ENCODE measurements around the gene FEM1C.
A peak's percentile ranks its signal among the peaks of the same experiment; 100 is the strongest.

FEM1C gene, protein sequence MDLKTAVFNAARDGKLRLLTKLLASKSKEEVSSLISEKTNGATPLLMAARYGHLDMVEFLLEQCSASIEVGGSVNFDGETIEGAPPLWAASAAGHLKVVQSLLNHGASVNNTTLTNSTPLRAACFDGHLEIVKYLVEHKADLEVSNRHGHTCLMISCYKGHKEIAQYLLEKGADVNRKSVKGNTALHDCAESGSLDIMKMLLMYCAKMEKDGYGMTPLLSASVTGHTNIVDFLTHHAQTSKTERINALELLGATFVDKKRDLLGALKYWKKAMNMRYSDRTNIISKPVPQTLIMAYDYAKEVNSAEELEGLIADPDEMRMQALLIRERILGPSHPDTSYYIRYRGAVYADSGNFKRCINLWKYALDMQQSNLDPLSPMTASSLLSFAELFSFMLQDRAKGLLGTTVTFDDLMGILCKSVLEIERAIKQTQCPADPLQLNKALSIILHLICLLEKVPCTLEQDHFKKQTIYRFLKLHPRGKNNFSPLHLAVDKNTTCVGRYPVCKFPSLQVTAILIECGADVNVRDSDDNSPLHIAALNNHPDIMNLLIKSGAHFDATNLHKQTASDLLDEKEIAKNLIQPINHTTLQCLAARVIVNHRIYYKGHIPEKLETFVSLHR

DNA sequence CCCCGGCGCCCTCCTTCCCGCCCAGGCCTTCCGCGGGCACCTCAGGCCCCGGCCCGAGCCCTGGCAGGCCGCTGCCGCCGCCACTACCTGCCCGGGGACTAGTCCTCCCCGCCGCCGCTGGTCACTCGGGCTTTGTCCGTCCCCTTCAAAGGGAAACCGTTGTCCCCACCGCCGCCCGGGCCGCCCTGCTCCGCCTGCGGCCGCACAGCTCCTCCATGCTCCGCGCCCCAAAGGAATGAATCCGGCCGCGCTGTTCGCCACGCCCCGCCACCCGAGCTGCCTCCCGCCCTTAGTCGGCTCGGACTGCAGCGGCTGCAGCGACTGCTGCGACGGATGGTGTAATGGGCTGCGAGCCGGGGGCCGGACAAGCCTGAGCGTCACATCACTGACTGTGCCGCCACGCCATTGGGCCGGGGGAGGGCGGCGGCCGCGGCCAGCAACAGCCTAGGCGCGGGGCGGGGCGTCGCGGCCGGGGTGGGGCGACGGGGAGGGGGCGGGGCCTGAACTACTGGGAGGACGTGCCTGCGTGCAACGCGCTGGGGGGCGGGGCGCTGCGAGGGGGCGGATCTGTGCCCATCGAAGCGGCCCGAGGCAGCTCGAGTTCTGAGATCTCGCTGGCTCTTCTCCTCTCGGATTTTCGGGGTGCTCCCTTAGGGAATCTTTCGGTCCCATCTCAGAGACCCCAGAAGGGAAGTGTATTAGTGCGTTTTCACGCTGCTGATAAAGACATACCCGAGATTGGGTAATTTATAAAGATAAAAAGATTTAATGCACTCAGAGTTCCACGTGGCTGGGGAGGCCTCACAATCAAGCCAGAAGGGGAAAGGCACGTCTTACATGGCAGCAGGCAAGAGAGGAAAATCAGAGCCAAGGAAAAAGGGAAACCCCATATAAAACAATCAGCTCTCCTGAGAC is at the start of gene FEM1C:
Gene FEM1C, minus strand, starts transcription at position 340 of the 915 bp plus-strand sequence. CDS start 1,282 bp downstream, outside the sequence.
- peak; percentile 94 to 100 for DNase-seq (ENCODE audit: low read depth in 2 of 2)

DNA sequence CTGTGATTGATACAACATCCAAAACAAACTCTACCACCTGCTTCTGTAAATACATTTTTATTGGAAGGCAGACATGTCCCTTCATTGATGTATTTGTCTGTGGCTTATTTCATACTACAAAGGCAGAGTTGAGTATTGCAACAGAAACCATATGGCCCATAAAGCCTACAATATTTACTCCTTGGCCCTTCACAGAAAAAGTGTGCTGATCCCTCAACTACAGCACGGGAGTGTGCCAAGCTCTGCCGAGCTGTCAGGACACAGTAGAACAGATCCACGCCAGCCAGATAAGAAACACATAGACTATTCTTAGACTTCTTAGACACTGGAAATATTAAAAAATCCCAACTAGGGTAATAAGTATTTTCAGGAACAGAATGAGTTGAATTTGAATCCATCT is 44.5 kb upstream of the FEM1C start:
- no peak for DNase-seq (ENCODE audit: low read depth in 2 of 2)

DNA sequence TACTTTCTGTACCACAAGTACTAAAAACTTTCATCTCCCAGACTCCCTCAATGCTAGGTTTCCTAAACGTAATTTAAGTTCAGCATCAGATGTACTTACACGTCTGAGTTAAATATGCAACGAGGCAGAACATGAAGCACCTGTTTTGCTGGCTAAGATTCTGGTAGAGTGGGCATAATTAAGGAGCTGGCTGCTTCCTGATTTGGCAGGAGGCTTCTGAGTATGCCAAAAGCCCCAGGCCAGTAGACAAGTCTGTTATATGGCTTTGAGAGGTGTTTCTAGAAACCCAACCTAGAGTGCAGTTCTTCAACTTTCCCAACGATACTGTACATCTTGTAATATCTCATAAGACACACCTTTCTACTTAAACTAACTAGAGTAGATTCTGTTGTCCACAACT is 44.1 kb upstream of the FEM1C start:
- DNase-seq (ENCODE audit: low read depth in 2 of 2): no peak

DNA sequence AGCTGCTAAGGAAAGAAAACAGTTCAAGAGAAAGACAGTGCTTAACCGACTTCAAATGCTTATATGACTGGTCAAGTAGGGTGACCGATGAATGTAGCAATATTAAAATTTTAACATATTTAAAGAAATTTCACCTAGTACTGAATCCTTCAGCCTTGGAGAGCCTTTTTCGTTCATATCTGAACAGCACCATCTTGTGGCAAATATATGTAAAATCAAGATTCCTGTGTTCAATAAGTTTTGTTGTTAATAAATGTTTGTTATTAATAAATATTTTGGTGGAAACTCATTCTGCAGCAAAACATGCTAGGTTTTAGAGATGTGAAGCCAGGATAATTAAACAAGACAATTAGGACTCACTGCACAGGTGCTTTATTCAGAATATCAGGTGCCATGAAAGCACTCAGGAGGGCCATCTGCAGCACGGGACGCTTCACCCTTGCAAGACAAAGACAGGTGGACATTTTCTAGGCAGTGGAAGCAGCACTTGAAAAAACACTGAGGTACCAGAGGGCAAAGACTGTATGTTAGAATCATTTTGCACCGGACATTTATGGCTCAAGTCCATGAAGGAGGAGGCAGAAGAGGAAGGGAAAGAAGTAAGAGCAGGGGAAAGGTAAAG is 42.1 kb upstream of the FEM1C start:
- DNase-seq (ENCODE audit: low read depth in 2 of 2): no peak

DNA sequence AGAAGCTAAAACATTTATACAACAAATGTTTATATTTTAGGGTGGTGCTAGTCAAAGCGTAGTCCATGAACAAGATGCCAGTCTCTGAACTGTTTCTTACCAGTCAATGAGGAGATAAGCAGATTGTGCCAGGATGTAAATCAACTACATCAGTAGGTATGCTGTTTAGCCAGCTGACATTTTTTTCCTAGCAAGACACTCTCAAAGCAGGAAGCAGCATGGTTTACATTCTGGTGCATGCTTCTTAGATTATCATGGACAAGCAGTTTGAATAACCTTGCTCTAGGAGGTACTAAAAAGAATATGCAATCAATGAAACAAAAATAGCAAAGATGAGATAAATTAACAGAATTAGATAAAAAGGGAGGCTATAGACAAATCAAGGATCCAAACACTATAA is 40.7 kb upstream of the FEM1C start:
- DNase-seq (ENCODE audit: low read depth in 2 of 2): no peak

DNA sequence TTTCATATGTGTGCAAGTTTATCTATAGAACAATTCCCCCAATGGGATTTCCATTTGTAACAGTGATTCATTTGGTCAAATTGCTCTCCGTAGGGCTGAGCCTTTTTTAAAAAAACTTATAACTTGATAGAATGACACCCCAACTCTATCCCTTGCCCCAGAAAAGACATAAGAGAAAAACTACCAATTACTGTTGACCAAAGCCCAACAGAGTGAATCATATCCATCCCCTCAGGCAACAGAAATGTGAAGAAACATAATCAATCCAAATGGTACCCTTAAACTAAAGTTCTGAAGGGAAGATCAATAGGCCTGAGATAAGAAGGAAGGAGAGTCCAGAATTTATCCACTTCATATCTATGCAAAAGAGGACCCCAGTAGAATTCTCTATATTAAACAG is 39.9 kb upstream of the FEM1C start:
- no peak for DNase-seq (ENCODE audit: low read depth in 2 of 2)

DNA sequence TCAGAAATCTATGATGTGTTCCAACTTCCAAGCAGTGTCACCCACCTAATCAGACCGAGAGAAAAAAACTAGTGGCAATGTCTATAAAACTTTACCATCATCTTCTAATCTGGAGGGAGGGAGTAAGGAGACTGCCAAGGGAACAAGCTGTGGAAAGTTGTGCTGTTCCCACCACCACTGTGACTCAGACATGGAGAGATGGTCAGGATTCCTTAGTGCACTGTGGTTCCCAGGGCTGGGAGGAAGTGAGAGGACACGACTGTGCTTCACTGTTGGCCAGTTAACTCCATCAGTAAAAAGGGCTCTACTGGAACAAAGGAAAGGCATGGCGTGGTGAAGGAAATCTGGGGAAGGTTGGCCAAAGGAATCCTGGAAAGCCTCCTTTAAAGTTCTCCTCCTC is 38.9 kb upstream of the FEM1C start:
- no peak for DNase-seq (ENCODE audit: low read depth in 2 of 2)

DNA sequence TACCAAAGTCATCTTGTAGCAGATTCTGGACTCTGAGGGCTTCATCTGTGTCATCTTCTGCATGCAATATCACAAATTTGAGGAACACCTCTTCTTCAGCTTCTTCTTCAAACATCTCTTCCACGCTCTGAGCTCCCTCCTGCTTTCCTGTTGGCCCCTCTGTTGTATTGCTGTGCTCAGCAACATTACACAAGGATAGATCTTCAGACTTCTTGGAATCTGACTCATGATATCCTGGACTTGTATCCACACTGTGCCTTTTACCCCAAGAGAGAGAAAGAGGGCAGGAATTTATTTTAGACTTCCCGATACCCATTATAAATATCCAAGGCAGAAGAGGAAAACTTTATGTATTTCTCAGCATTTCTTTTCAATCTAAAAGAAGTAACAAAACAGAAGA is 36.4 kb upstream of the FEM1C start:
- DNase-seq (ENCODE audit: low read depth in 2 of 2): no peak

DNA sequence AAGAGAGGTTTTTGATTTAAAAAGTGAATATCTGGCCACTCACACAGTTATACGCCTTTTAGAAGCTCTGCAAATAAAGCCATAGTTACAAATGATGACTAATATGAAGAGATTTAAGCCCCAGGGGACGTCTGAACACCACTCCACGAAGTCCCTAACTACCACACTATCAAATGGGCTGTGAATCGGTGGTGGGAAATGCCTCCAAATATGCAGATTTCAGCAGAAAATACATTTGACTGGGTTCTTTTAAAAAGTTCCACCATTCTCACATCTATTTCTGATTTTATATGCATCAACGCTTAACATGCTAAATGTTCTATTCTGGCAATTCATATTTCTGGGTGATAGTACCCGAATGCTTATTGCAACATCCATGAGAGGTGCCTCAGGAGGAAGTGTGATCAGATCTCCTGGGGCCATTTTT is 35.2 kb upstream of the FEM1C start:
- no peak for DNase-seq (ENCODE audit: low read depth in 2 of 2)

DNA sequence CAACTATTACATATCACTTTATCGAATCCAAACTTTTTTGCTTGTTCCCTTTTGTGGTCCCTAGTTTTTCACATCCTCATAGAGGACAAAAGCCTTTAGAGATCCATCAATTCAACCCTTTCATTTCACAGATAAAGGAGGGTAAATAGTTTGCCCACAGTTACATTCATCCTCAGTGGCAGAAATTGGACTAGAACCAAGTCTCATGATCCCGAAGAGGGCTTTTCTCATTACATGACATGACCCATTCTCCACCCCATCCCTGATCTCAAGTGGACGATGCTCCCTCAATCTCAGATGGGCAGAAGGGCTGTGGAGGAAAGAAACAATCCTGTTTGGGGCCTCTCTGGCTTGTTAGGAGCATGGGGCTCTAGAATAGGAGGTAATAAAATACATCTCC is 34.6 kb upstream of the FEM1C start:
- no peak for DNase-seq (ENCODE audit: low read depth in 2 of 2)

DNA sequence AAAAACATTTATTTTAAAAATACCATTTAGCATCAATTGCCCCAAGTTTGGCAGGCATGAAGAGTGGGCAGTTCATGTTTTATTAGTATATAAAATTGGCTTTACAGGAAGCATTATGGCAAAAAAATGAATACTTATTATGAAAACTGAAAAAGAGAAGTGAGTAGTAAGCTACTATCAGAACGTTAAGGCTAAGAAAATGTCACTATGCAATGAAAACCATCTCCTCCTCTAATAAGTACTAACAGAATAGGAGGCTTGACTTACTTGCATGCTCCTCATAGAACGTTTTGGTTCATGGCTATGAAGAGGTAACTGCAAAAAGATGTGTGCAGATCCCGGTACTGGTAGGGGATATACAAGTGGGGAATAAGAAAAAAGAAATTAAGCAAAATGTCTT is 34.1 kb upstream of the FEM1C start:
- no peak for DNase-seq (ENCODE audit: low read depth in 2 of 2)

DNA sequence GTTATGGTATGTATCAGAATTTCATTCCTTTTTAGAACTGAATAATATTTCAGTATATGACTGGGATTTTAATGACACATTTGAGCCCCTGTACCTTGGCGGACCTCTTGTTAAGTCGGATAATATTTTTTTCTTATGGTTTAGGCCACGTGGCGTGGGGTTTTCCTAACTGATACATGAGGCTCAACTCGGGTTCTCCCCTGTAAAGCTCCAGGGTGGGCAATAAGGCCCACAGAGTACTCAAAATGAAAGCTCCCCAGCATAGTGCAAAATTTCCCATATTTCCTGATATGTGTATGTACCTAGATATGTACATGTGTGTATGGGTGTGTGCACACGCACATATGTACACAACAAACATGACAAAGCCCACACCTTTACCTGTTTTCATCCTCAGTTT is 33.2 kb upstream of the FEM1C start:
- DNase-seq (ENCODE audit: low read depth in 2 of 2): no peak

DNA sequence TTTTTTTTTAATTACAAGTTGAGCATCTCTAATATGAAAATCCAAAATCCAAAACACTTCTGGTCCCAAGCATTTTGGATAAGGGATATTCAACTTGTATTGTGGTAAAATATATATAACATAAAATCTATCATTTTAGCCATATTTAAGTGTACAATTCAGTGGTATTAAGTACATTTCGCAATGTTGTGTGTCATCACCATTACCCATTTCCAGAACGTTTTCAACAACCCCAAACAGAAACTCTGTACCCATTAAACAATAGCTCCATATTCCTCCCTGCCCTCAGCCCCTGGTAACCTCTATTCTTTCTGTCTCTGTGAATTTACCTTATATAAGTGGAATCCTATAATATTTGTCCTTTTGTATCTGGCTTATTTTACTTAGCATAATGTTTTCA is 32.8 kb upstream of the FEM1C start:
- DNase-seq (ENCODE audit: low read depth in 2 of 2): no peak

DNA sequence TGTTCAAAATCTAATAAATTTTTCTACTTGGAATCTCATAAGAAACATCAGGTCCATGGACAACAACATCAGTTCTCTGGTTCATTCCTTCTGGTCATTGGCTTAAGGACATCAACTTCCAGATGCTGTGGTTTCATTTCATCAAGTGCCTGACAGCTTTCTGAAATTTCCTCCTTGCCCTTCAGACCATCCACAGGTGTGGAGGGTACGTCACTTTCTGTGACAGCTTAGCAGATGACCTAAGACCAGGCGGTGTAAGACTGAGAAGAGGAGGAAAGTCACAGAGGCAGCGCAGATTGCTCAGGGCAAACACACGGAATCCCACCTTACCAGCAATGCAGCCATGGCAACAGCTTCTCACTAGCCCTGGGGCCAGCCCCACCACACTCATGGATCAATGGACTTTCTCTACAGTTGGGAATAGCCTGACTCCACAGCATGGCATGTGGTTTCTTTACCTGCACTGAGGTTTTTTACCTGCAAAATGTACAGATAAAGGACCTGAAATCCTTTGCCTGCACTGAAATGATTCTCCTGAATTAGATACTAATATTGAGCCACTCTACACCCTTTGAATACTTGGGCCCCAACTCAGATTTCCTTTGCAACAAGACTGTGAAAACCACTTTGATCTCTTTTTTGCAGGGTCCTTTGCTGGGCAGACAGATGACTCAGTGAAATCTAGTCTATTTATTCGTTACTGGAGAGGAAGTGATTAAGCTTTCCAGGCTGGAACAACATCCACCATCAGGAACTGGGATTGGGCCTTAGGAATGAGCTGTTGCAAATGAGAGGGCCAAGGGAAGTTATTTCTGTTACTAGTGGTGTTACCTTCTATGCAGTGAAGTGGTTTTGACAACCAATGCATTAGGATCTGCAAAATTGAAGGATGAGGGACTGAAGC is 30.8 kb upstream of the FEM1C start:
- no peak for DNase-seq (ENCODE audit: low read depth in 2 of 2)

DNA sequence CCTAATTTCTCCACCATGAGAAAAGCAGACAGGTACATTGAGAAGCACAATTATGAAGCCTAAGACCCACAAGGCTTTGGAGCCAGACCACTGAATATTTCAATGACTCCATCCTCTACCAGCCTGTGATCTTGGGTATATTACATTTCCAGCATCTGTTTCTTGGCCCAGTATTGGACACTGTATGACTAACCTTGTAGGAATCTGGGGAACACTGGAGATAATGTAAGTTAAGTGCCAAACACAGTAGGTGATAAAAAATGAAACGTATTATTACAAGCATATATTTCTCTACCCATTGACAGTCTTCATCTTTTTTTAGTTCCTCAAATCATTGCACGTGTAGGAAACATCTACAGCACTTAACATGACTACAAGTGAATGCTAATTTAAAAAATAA is 28.6 kb upstream of the FEM1C start:
- no peak for DNase-seq (ENCODE audit: low read depth in 2 of 2)

DNA sequence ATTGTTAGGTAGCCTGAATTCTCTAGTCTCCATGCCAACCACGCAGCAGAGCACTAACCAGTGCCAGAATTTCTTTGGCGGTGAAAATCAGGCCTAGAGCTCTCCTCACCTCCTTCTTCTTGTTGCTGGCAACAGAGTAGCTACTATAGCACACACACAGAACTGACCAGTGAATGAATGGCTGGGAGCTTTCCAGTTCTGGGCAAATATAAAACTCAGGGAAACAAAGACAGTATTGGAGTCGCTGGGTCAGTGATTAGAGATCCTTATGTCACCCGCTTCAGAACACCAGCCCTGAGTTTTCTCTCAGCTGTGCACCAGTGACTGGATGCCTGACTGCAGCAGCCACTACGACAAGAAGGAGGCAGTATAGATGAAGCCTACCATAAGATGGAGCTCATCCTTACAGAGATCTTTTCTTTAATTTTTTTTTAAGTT is 26.9 kb upstream of the FEM1C start:
- DNase-seq (ENCODE audit: low read depth in 2 of 2): no peak

DNA sequence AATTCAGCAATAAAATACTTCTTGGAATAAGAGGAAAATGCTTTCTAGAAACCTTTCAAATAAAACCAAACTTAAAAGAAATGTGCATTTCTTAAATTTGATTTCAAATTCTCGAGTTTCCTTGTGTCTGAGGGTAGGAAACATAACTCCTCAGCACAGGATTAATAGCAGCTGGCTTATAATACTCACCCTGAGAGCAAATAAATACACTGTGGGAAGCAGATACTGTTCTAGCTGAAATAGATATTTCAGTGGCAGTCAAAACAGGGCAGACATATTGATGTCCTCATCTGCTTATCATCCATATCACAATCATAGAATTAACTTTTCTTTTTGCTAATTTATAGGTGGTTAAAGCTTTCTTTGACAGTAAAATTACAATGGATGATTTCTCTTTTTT is 24.1 kb upstream of the FEM1C start:
- no peak for DNase-seq (ENCODE audit: low read depth in 2 of 2)

DNA sequence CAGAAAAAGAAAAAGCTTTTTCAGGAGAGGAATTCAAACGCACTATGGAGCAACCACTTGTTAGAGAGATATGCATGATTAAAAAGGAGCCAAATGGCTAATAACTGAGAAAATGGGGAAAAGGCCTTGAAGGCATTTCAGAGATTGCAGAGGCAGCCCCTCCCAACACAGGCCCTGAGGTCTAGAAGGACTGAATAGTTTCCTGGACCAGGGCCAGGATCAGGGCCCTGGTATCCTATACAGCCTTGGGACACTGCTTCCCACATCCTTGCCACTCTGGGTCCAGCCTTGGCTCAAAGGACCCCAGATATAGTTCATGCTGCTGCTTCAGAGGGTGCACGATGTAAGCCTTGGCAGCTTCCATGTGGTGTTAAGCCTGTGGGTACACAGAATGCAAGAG is 20.7 kb upstream of the FEM1C start:
- DNase-seq (ENCODE audit: low read depth in 2 of 2): no peak

DNA sequence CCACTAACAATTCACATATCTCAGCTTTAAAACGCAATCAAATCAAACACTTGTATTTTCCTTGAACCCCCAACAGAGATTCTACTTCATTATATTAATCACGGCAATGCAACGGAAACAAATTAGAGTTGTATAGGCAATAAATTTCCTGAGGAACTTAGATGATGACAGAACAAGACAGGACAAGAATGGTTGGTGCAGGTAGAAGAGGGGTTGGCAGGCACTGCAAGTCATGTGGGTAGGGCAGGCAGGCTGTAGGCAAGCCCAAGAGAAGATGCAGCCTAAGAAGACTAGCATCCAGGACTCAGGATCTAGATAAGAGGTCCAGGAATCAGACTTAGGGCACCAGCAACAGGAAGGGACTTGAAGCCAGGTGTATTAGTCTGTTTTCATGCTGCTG is 16.6 kb upstream of the FEM1C start:
- DNase-seq (ENCODE audit: low read depth in 2 of 2): no peak

DNA sequence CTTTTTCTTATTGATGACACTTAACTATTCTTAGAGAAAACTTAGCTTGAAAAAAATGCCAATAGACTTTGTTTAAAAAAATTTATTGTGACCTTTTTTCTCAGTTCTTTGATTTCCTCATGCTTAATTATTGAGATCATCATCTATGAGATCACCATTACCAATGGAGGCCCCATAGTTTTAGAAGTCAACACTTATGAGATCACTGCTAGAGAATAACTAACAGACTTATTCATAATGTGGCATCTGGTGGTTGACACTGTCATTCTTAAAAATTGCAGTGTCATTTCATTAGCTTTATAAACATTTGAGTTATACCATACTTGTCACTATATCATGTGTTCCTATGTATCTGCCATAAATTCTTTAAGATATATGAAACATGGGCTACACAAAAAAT is 14.9 kb upstream of the FEM1C start:
- no peak for DNase-seq (ENCODE audit: low read depth in 2 of 2)

DNA sequence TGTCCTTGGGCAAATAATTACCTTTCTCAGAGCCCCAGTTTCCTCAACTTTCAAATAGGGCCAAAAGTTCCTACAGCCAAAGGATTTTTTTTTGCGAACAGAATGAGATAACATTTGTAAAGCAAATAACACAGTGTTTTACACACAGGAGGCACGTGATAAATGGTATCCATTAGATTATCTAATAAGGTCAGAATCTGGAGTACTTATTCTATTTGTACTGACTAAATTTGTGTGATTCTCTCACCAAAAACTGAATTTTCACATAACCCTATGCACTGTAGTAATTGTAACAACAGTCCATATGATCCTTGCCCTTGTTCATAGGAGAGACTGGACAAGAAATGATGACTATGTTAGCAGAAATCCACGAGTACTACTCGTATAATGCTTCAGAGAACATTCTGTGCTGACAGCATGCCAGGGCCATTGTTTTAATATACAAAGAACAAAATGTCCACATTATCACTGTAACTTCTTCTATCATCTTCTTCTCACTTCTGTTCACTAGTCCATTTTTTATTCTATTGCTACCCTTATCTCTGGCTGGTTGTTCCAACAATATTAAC is 13.9 kb upstream of the FEM1C start:
- DNase-seq (ENCODE audit: low read depth in 2 of 2): no peak
